Measurements from ENCODE around the gene TPRX1. TPM values are rescaled to one million over a fixed set of nuclear protein-coding genes. Genes with fewer than 3 reads are reported as not detected.

The TPRX1 gene
- total and polyA plus RNA-seq, 2 donors (not counting 1 experiment from before 2014, with no cell fraction given) = not detected

GRCh38 chr19:47756953-47757608 lies 47.3 kb downstream of the TPRX1 start:
- Mint-ChIP-seq H3K4me3 (no peak overlapping the region), H3K27ac (no peak overlapping the region), H3K4me1 (no peaks in the 10 kb centered on the region), H3K27me3 (no peaks in the 10 kb centered on the region), H3K9me3 (ENCODE audit: insufficient read depth) (no peaks in the 10 kb centered on the region)
- H3K27ac ChIP-seq (ENCODE audit: low read length in 2 of 2) = no peak overlapping the region
- H3K9ac ChIP-seq (ENCODE audit: low read length) = no peak overlapping the region
- H3K27me3 ChIP-seq (replicated peaks in 1 of 4; ENCODE audit: control extremely low read depth in 1 of 4, control insufficient read depth in 3 of 4, insufficient read depth in 4 of 4, low read length in 3 of 4) = no peaks in the 10 kb centered on the region
- CTCF ChIA-PET = interaction anchor here (1.6 kb wide), 1 partner anchor 11 kb away, joined by 3 read pairs; no protein-coding TSS in a partner anchor
- no peaks in the 10 kb centered on the region for H3K4me1 ChIP-seq (ENCODE audit: control insufficient read depth in 2 of 2, insufficient read depth in 2 of 2, low read length in 2 of 2)
- DNase-seq (peak; percentile 23), ATAC-seq (ENCODE audit: low read depth) (no peak)
- no peak overlapping the region for H3K4me3 ChIP-seq (ENCODE audit: control extremely low read depth in 1 of 5, extremely low read depth in 1 of 5, insufficient read depth in 1 of 5, low read depth in 2 of 5, low read length in 4 of 5)
- POLR2A ChIA-PET = no interaction called here
- no peaks in the 10 kb centered on the region for H3K79me2 ChIP-seq (ENCODE audit: control insufficient read depth, insufficient read depth, low read length)
- TF ChIP-seq CTCF (IDR thresholded peaks at IDR 0.05) = no peak
- TF ChIP-seq EZH2 (IDR thresholded peaks at IDR 0.05; ENCODE audit: borderline replicate concordance, insufficient read depth, low read depth, low read length, poor library complexity, severe bottlenecking) = no peak
- peaks cover 0 to 61% of the 10 kb centered on the region in 2 experiments for H3K36me3 ChIP-seq (replicated peaks in 1 of 2; ENCODE audit: control extremely low read depth in 1 of 2, control insufficient read depth in 1 of 2, extremely low read depth in 1 of 2, insufficient read depth in 2 of 2, low read length in 1 of 2)
- peaks cover 42% of the 10 kb centered on the region for H4K20me1 ChIP-seq (ENCODE audit: control insufficient read depth, insufficient read depth, low read length, poor library complexity, severe bottlenecking)
- intact Hi-C loops (cut with micrococcal nuclease) = no loop called here
- H3K9me3 ChIP-seq (ENCODE audit: control extremely low read depth in 1 of 3, control insufficient read depth in 2 of 3, insufficient read depth in 1 of 3, low read length in 2 of 3) = peaks cover 0 to 9% (median 2%) of the 10 kb centered on the region in 3 donors
- no peak overlapping the region for H3K4me2 ChIP-seq (replicated peaks; ENCODE audit: low read depth, low read length, poor library complexity, severe bottlenecking)
- WGBS (ENCODE audit: insufficient coverage) = 98% methylated on average over 17 of the region's 22 CpGs
- H2AFZ ChIP-seq (ENCODE audit: insufficient read depth, low read depth, low read length, poor library complexity, severe bottlenecking) = no peak overlapping the region

- H3K9me3 ChIP-seq (ENCODE audit: control extremely low read depth in 1 of 3, control insufficient read depth in 2 of 3, insufficient read depth in 1 of 3, low read length in 2 of 3) = peaks cover 0 to 9% (median 2%) of the 10 kb centered on the region in 3 donors
- ChIA-PET POLR2A (no interaction called here), CTCF (no interaction called here)
- H3K4me3 Mint-ChIP-seq = no peak overlapping the region
- no peaks in the 10 kb centered on the region for H3K4me1 Mint-ChIP-seq
- peaks cover 46% of the 10 kb centered on the region for H4K20me1 ChIP-seq (ENCODE audit: control insufficient read depth, insufficient read depth, low read length, poor library complexity, severe bottlenecking)
- ATAC-seq (ENCODE audit: low read depth) = no peak
- H3K27ac ChIP-seq (ENCODE audit: low read length in 2 of 2) = no peak overlapping the region
- no peak overlapping the region for H2AFZ ChIP-seq (ENCODE audit: insufficient read depth, low read depth, low read length, poor library complexity, severe bottlenecking)
- H3K4me2 ChIP-seq (replicated peaks; ENCODE audit: low read depth, low read length, poor library complexity, severe bottlenecking) = no peak overlapping the region
- no peaks in the 10 kb centered on the region for H3K79me2 ChIP-seq (ENCODE audit: control insufficient read depth, insufficient read depth, low read length)
- no peak for DNase-seq
- no peak overlapping the region for H3K9ac ChIP-seq (ENCODE audit: low read length)
- H3K27ac Mint-ChIP-seq = no peak overlapping the region
- 99% methylated on average over 12 of the region's 12 CpGs for WGBS (ENCODE audit: insufficient coverage)
- no peaks in the 10 kb centered on the region for H3K9me3 Mint-ChIP-seq (ENCODE audit: insufficient read depth)
- H3K27me3 Mint-ChIP-seq = no peaks in the 10 kb centered on the region
- H3K27me3 ChIP-seq (replicated peaks in 1 of 4; ENCODE audit: control extremely low read depth in 1 of 4, control insufficient read depth in 3 of 4, insufficient read depth in 4 of 4, low read length in 3 of 4) = no peaks in the 10 kb centered on the region
- intact Hi-C loops (cut with micrococcal nuclease) = no loop called here
- TF ChIP-seq CTCF (IDR thresholded peaks at IDR 0.05) (no peak), EZH2 (IDR thresholded peaks at IDR 0.05; ENCODE audit: borderline replicate concordance, insufficient read depth, low read depth, low read length, poor library complexity, severe bottlenecking) (no peak)
- no peak overlapping the region for H3K4me3 ChIP-seq (ENCODE audit: control extremely low read depth in 1 of 5, extremely low read depth in 1 of 5, insufficient read depth in 1 of 5, low read depth in 2 of 5, low read length in 4 of 5)
- no peaks in the 10 kb centered on the region for H3K4me1 ChIP-seq (ENCODE audit: control insufficient read depth in 2 of 2, insufficient read depth in 2 of 2, low read length in 2 of 2)
- H3K36me3 ChIP-seq (replicated peaks in 1 of 2; ENCODE audit: control extremely low read depth in 1 of 2, control insufficient read depth in 1 of 2, extremely low read depth in 1 of 2, insufficient read depth in 2 of 2, low read length in 1 of 2) = peaks cover 0 to 64% of the 10 kb centered on the region in 2 experiments
Observed at GRCh38 chr19:47756627-47756929, 47.8 kb downstream of the TPRX1 start.

Measured in B cell (primary cell).